GM21737 (cell line): ENCODE measurements around the gene ARHGAP21.
"Not testable (repeated sequence)": the region's sequence is repeated elsewhere in the genome, so short reads cannot be mapped to it uniquely, and the experiment has no call there.

Experiments
- ATAC-seq: cut with Tn5 transposase; IDR thresholded peaks from one replicate; pipeline ENCODE4 v1.9.1; 2021; ENCODE audit warnings: mild to moderate bottlenecking, moderate library complexity; ENCODE audit not compliant: unreplicated experiment

ARHGAP21 gene

DNA sequence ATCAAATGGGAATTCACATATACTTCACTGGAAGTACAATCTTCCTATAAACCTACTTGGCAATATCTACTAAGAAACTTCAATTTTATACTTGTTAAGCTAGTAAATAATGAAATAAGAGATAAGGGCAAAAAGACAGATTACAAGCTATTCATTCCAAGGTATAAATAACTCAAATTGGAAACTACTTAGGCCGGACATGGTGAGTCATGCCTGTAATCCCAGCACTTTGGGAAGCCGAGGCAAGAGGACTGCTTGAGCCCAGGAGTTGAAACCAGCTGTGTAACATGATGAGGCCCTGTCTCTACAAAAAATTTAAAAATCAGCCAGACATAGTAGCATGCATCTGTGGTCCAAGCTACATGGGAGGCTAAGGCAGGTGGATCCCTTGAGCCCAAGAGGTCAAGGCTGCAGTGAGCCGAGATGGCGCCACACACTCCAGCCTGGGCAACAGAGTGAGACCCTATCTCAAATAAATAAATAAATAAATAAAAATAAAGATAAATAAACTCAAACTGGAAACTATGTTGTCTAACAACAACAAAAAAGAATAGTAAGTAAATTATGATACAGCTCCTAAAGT lies 37.6 kb downstream of the ARHGAP21 start:
- ATAC-seq = no peak

DNA sequence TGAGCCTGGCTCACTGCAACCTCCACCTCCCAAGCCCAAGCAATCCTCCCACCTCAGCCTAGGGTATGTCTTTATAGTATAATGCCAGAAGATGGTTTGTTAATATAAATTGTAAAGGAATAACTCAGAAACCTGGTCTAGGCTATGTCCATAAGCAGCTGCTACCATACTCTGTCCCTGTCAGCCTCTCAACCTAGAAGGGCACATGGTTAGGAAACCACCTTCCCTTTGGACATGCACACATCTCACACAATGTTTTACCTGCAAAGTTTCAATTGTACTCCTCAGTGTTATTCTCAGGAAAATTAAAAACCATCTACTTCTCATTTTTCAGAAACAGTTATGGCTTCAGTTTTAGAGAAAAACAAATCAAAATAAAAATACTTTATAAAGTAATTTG lies 40.1 kb downstream of the ARHGAP21 start:
- no peak for ATAC-seq

DNA sequence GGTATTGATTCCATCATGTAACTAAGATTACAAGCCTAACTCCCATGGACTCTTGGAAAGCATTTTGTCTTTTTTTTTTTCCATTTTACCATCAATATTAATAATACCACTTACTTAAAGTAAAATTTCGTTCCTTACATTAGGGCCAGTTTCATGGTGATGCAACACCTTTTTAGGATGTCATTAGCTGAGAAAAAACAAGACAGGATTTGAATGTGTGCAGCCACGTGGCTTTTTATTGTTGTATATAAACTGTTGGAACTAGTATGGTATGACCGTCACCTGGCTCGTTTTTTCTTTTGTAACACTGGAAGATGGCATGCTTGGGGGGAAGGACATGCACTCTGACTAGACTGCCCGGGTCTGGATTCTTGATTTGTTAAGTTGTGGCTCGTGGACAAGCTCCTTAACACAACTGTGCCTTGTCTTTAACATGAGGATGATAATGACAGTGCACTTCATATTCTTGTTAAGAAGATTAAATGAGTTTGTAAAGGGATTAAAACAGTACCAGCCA lies 42.1 kb downstream of the ARHGAP21 start:
- ATAC-seq = no peak

DNA sequence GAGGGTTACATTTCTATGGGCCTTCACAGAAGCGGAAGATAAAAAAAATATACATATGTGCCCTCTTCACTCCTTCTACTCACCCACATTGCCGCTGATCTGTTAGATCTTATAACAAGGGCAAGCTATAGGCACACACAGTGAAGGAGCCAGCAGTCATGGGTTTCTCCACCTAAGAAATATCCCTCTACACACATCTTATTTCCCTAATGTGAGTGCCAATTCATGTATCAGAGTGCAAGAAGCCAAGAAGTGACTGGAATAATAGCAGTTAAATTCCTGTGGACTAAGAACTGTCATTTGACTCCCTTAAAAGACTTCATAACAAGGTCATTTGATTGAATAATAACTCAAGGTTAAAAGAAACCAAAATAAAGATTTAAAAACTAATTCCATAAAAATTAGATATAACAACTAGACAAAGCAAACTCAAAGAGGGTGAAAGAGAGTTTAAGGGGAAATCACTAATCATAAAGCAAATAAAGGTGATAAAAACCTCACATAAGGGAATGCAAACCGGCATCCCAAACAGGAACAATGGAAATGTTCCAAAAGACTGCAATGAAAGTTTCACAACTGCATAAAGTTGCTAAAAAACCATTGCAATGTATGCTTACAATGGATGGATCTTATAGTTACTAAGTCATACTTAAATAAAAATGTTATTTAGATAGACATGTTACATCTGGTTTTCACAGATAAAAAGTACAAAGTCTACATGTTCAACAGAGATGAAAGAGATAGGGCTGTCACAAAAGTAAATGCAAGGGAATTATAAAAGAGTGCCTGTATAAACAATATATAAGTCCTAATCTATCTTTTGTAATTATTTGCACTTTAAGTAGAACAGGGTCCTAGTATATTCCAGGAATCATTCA lies 42.8 kb downstream of the ARHGAP21 start:
- ATAC-seq = no peak

DNA sequence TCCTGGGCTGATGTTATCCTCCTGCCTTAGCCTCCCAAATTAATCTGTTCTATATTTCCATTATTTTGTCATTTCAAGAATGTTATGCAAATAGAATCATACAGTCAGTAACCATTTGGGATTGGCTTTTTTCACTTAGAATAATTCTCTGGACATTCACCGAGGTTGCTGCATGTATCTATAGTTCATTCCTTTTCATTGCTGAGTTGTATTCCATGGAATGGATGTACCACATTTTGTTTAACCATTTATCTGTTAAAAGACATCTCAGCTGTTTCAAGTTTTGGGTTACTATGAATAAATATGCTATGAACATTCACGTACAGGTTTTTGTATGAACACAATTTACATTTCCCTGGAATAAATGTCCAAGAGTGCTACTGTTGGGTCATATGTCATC lies 44.9 kb downstream of the ARHGAP21 start:
- ATAC-seq = no peak

DNA sequence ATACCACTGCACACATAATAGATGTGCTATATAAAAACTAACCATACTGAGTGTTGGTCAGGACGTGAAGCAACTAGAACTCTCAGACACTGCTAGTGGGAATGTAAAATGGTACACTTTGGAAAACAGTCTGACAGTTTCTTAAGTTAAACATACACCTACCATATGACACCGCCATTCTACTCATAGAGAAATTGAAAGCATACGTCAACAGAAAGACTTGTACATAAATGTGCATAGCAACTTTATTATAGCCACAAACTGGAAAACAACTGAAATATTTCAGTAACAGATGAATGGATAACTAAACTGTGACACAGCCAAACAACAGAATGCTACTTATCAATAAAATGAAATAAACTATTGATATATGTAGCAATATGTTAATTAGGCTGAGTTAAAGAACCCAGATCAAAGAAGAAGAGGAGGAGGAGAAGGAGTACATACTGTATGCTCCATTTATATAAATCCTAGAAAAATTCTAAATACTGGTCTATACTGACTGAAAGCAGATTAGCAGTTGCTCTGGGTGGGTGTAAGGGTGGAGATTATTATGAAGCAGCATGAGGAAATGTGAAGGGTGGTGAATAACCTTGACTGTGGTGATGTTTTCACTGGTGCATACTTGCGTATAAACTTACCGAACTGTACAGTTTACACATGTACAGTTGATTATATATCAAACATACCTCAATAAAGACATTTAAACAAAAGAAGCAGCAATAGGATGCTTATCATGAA lies 48.6 kb downstream of the ARHGAP21 start:
- ATAC-seq = no peak

DNA sequence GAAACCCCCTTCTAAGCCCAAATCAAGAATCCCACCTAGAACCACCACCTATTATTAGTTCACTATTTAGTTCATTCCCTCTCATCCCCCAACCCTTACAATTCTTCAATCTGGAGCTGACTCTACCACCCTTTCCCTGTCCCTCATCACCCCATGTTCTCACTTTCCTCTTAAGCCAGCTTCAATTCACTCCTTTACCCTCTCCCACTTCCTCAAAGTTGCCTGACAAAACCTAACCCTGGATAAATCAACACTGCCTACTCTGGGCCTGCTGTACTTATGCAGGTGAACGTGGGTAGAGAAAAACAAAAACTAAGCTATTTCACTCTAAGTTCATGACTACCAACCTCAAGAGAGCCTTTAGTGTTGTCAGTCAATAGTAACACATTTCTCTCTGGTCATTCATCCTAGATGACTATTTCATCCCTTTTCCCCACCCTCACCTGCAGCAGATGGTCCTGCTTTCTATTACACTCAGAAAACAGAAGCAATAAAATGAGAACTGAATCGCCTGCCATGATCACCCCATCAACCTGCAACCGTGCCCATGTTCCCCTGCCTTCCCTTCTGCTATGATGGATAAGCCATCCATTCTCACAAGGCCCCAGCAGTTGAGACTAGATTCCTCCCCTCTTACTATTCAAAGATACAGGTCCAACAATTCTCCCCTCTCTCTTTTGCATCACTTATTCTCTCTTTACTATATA lies 52.6 kb downstream of the ARHGAP21 start:
- ATAC-seq = no peak

DNA sequence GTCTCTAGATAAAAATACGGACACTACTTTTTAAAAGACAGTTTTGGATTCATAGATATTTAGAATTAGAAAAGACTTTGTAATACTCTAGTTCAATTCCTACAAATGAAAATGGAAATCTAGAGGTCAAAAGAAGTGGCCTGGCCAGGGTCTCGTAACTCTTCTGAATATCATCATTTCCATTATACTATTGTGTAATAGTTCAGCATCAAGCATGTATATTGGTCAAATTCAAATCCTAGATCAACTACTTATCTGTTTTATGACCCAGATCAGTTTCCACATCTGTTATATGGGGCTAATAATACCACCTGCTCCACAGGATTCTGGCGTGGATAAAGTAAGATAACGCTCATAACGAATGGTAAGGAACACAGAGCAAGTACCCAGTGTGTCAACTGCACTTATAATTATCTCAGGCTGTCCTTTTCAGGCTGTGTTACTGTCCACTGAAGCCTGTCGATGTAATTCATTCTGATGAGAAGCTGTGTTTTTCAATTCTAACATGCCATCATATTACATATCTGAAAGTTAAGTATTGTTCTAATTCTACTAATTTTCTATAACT lies 54.3 kb downstream of the ARHGAP21 start:
- ATAC-seq = no peak

DNA sequence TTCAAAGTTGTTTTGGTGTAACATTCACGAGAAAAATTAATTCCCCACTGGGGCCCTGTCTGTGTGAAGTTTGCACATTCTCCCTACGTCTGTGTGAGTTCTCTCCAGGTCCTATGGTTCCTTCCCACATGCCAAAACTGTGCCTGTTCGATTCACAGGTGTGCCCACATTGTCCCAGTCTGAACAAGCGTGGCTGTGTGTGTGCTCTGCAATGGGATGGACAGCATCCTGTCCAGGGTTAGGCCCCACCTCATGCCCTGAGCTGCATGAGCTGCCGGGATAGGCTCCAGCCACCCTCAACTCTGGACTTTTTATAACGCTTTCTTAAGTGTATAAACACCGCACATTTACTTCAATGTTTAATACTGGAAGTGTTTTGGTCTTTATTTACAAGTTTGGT lies 55.4 kb downstream of the ARHGAP21 start:
- no peak for ATAC-seq

DNA sequence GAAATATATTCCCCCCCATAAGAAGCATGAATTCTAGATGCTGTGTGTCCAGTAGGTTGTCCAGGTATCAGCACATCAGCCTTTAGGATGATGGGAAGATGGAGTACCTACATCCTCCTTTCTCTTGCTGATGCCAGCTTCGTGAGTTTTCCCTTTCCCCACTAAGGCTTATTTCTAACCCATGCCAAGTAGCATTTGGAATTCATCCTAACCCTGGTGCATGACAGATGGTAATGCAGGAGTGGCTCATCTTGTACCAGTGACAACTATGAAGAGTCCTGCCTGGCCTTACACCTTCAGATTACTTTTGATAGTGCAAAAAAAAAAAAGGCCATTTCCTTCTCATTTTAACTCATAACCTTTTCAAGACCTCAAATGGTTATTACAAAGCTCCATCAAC lies 58.7 kb downstream of the ARHGAP21 start:
- no peak for ATAC-seq

DNA sequence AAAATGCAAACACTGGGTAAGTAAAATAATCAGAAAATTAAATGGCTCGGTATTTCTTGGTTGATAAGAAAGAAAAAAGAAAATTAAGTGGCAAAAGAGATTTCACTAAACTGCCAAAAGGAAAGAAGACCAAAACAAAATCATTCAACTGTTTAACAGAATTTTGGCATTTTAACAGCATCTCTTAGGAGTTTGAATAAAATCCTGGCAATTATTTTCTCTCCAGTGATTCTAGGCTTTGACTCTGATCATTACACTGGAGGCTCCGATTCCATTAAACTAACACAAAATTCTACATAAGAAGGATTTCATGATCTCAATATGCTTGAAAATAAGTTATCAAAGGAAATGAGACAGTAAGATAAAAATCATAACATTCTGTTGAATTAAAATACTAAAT lies 62.3 kb downstream of the ARHGAP21 start:
- no peak for ATAC-seq

DNA sequence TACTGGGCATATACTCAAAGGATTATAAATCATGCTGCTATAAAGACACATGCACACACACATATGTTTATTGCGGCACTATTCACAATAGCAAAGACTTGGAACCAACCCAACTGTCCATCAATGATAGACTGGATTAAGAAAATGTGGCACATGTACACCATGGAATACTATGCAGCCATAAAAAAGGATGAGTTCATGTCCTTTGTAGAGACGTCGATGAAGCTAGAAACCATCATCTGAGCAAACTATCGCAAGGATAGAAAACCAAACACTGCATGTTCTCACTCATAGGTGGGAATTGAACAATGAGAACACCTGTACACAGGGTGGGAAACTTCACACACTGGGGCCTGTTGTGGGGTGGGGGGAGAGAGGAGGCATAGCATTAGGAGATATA lies 65.4 kb downstream of the ARHGAP21 start:
- not testable (repeated sequence) for ATAC-seq

DNA sequence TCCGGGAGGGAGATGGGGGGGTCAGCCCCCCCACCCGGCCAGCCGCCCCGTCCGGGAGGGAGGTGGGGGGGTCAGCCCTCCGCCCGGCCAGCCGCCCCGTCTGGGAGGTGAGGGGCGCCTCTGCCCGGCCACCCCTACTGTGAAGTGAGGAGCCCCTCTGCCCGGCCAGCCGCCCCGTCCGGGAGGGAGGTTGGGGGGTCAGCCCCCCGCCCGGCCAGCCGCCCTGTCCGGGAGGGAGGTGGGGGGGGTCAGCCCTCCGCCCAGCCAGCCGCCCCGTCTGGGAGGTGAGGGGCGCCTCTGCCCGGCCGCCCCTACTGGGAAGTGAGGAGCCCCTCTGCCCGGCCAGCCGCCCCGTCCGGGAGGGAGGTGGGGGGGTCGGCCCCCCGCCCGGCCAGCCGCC lies 67.4 kb downstream of the ARHGAP21 start:
- not testable (repeated sequence) for ATAC-seq

DNA sequence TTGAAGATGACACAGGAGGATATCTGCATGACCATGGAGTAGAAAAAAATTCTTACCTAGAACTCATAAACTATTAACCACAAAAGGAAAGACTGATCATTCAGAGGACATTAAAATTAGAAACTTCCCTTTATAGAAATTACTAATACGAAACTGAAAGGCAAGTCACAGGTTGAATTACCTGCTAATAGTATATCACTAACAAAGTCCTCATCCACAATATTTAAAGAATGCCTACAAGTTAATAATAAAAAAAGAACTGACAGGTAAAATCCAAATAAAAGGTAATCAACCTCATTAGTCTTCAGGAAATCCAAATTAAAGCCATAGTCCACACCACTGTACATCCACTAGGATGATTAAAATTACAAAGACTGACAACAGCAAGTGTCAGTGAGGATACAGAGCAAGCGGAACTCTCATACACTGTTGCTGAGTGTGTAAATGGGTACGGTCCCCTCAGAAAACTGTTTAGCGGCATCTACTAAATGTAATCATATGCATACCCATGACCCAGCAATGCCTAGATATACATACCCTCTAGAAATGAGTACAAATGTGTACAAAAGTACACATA lies 71.2 kb downstream of the ARHGAP21 start:
- peak; percentile 79 for ATAC-seq

DNA sequence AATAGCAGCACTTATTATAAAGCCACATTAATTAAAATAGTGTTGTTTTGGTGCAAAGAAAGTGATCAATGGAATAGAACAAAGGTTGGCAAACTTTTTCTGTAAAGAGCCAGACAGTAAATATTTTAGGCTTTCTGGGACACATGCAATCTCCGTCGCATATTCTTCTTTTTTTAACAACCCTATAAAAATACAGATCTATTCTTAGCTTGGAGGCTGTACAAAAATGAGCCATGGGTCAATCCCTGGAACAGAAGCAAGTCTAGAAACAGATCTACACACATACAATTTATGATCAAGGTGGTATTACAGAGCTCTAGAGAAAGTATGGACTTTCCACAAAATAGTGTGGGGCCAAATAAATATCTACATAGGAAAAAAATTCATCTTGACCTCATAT lies 71.8 kb downstream of the ARHGAP21 start:
- peak; percentile 10 for ATAC-seq

DNA sequence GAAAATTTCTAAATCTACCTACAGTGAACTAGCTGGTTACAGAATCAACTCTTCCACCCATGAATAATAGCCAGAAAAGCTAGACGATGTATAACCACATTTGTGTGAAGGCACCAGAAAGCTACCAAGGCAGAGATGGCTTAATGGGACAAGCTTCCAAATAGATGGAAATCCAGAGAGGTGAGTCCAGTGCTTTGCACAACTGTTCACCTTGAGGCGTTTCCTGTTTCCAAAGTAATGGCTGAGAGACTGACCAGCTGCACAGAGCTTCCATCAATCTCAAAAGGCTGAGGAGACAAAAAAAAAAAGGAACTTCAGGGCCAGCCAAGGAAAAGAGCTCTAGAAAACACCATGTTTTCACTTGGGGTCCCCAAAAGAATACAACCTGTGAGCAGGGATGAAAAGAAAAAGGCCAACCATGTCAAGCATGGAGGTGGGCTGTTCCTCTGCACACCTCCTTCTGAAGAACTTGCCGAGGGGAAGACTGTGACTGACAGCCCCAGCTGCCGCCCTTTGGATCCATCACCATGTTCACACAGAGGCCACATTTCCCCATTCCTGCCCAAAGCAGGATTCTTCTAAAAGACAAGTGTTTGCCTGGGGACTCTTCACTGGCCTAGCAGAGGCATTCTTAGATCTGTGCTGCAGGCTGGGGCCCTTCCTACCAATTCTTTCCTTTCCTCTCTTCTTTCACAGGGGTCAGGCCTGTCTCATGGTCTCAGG lies 72.9 kb downstream of the ARHGAP21 start:
- ATAC-seq = no peak

DNA sequence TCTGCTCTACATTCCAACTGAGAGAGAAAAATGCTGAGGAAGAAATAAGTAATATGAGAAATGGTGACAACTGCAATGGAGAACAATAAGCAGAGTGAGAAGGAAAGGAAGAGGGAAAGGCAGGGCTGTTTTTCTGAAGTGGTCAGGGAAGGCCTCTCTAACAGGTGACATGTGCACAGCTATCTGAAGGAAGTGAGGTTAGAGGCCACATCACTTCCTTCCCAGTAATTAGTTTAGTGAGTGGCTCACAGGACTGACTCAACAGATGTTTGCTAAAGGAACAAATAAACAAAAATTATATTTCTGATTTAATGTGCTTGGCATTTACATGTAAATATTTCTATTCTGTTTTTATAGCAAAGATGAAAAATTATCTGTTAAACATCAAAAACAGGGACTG lies 77.9 kb downstream of the ARHGAP21 start:
- no peak for ATAC-seq

DNA sequence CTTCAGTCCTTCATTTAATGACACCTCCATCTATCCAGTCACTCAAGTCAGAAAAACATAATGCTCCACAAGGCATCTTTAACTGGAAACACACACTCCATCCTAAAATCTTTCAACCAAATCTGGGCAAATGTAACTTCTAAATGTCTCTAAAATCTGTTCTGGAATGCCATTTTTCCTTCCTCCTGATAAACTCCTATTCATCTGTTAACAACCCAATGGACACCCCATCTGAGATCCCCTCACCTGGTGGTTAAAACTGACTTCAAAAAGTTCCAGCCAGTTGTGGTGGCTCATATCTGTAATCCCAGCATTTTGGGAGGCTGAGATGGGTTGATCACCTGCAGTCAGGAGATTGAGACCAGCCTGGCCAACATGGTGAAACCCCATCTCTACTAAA lies 78.7 kb downstream of the ARHGAP21 start:
- no peak for ATAC-seq

DNA sequence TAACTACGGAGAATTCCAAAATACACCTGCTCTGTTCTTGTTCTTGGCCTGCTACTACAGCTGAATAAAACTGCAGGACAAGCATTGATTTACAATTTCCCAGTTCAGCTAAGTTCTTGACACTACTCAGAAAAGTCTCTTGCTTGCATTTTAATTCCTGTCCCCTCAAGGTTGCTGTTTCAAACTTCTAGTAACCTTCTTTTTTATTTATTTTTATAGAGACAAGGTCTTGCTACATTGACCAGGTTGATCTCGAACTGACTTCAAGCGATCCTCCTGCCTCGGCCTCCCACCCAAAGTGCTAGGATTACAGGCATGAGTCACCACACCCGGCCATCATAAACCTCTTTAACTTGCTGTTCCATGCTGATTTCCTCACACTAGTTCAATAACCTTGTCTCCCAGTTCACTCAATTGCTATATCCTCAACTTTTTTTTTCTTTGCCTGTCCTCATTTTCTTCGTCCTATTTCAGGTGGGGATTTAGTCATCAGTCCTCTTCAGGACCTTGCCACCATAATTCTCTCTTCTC lies 79.9 kb downstream of the ARHGAP21 start:
- ATAC-seq = no peak
